ENCODE results near the gene CAD. TPM values are rescaled to one million over a fixed set of nuclear protein-coding genes. Genes with fewer than 3 reads are reported as not detected.

CAD gene
- total and polyA plus RNA-seq, 2 of the 4 experiments (the other 2 are of a cell fraction): 12.9 to 38.7 TPM

GRCh38 chr2:27212626-27213471, 4.3 kb upstream of the CAD start:
- peak overlapping the region; percentile 93 for H3K56ac ChIP-seq (ENCODE audit: extremely low read depth, insufficient read depth, low read length)
- H3K9me3 ChIP-seq (ENCODE audit: control insufficient read depth, insufficient read depth, low read length): no peaks in the 10 kb centered on the region
- peak overlapping the region; percentile 88 for H4K91ac ChIP-seq (ENCODE audit: insufficient read depth, low read depth, low read length)
- H2AK5ac ChIP-seq (ENCODE audit: low read depth, low read length): peak overlapping the region; percentile 72
- no peaks in the 10 kb centered on the region for H3K27me3 ChIP-seq (ENCODE audit: control insufficient read depth, insufficient read depth, low read length)
- H3K4me3 ChIP-seq (ENCODE audit: insufficient read depth, low read depth, low read length): peak overlapping the region; percentile 96
- peak overlapping the region; percentile 92 for H2BK5ac ChIP-seq (ENCODE audit: low read depth, low read length, poor library complexity, severe bottlenecking)
- dilution Hi-C loops (cut with HindIII; ENCODE audit: low sequenced_read_pairs, unreplicated experiment): no loop called here
- H3K36me3 ChIP-seq (ENCODE audit: control insufficient read depth, insufficient read depth, low read length): peaks cover 9% of the 10 kb centered on the region
- POLR2A ChIA-PET (ENCODE audit: unreplicated experiment): no interaction called here
- peak overlapping the region; percentile 99 for H3K14ac ChIP-seq (replicated peaks; ENCODE audit: low read depth, low read length)
- H3K4me2 ChIP-seq (ENCODE audit: low read depth, low read length): peak overlapping the region; percentile 81
- peak overlapping the region; percentile 96 for H3K23ac ChIP-seq (ENCODE audit: low read depth, low read length)
- intact Hi-C loops (cut with micrococcal nuclease): loop anchor here (2.0 kb wide), 1 partner anchor 68 kb away; no protein-coding TSS in a partner anchor
- in situ Hi-C loops (cut with MboI; ENCODE audit: low sequenced_read_pairs): no loop called here
- CTCF ChIA-PET: no interaction called here
- H3K9ac ChIP-seq (ENCODE audit: low read depth, low read length): peak overlapping the region; percentile 99
- no peak overlapping the region for H2BK20ac ChIP-seq (ENCODE audit: low read depth, low read length)
- H3K79me1 ChIP-seq (ENCODE audit: low read depth in 1 of 2, low read length in 2 of 2): peaks cover 25 to 42% of the 10 kb centered on the region in 2 experiments
- WGBS, 2 experiments (ENCODE audit: extremely low coverage in 2 of 2, insufficient read length in 1 of 2): 2% methylated on average over 17 of the region's 34 CpGs; no CpG with 5 or more reads in 1 of the 2 experiments
- H3K4ac ChIP-seq (ENCODE audit: low read depth, low read length): peak overlapping the region; percentile 92
- TSS peak; percentile 56 for BruUV-seq (replicated peaks)
- peak overlapping the region; percentile 0 for H2AK9ac ChIP-seq (replicated peaks; ENCODE audit: low read depth, low read length, poor library complexity)
- H4K8ac ChIP-seq (ENCODE audit: low read depth in 2 of 2, low read length in 2 of 2): peak overlapping the region; percentile 84 to 99
- peak; percentile 76 for DNase-seq
- peak overlapping the region; percentile 96 for H2AFZ ChIP-seq (replicated peaks; ENCODE audit: low read length, poor library complexity)
- peak overlapping the region; percentile 91 for H3K18ac ChIP-seq (ENCODE audit: low read depth, low read length)
- peaks cover 9% of the 10 kb centered on the region for H3K9me1 ChIP-seq (ENCODE audit: insufficient read depth, low read length)
- peak overlapping the region; percentile 98 for H4K5ac ChIP-seq (ENCODE audit: low read depth, low read length)
- peak overlapping the region; percentile 99 for H3K27ac ChIP-seq (ENCODE audit: insufficient read depth, low read length)
- H3K4me1 ChIP-seq (ENCODE audit: control insufficient read depth, insufficient read depth, low read length): peaks cover 8% of the 10 kb centered on the region
- TF ChIP-seq ELK1 (IDR thresholded peaks at IDR 0.05; ENCODE audit: borderline replicate concordance, low read depth, low read length) (no peak), CEBPB (IDR thresholded peaks at IDR 0.05; ENCODE audit: low read depth, low read length) (peak; percentile 90), MAZ (IDR thresholded peaks at IDR 0.05; ENCODE audit: borderline replicate concordance, low read depth, low read length) (no peak), NFE2L2 (IDR thresholded peaks at IDR 0.05; ENCODE audit: low read depth, low read length) (no peak), CTCF (conservative IDR thresholded peaks at IDR 0.05; ENCODE audit: low read depth, low read length) (no peak)
- H4K20me1 ChIP-seq (ENCODE audit: insufficient read depth, low read length): no peaks in the 10 kb centered on the region
- H2BK120ac ChIP-seq (ENCODE audit: low read depth, low read length): peak overlapping the region; percentile 26; the same call in 1 of the 2 replicates
- peak; percentile 3 for ATAC-seq (ENCODE audit: low read depth)
- H2BK15ac ChIP-seq (ENCODE audit: low read depth, low read length): no peak overlapping the region

Data from IMR-90 (cell line).